Fibroblast of skin of back (primary cell): ENCODE results near the gene BRWD1. TPM values are rescaled to one million over a fixed set of nuclear protein-coding genes. Genes with fewer than 3 reads are reported as not detected.
A peak's percentile ranks its signal among the peaks of the same experiment; 100 is the strongest.

ENCODE experiments used
- DNase-seq: peaks from one replicate; pipeline ENCODE4 v3.0.0-alpha.2; 2013
- polyA plus RNA-seq, 2 experiments: library from polyadenylated mRNA; unstranded; fragments of 120-200 nt; gene quantifications; one replicate each; pipeline ENCODE4 v1.2.1, GENCODE V29; 2013; ENCODE audit not compliant: insufficient read length in 2 of 2

The BRWD1 gene
- 14.0 TPM for polyA plus RNA-seq (2013, experiment 1 of 2; ENCODE audit: insufficient read length)
- 17.5 TPM for polyA plus RNA-seq (2013, experiment 2 of 2; ENCODE audit: insufficient read length)

GRCh38 chr21:39313571-39314142, at the start of gene BRWD1:
BRWD1 (minus strand) TSS chr21:39313632; CDS start chr21:39313491, 141 bp downstream.
- peak; percentile 88 for DNase-seq

GRCh38 chr21:39362733-39363132, 49.3 kb upstream of the BRWD1 start:
- DNase-seq, result no peak

DNA sequence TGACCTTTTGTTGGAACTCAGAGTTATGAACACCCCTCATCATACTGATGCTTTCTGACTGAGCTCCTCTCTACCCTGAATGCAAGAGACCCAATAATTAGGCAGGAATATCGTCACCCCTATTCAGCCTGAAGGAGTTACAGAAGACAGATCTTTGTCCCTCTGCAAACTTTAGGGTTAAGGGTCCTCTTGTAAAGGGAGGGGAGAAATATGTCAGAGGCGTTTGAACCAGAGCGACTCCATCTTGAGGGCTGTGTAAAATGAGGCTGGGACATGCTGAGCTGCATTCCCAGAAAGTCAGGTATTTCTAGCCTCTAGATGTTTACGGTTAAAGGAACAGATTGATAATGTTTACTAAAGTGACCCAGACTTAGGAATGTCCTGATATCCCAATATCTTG, 46.0 kb upstream of the BRWD1 start:
- DNase-seq, result no peak

- no peak for DNase-seq
Observed at GRCh38 chr21:39353295-39353694, 39.9 kb upstream of the BRWD1 start.

GRCh38 chr21:39350094-39351005, 36.9 kb upstream of the BRWD1 start:
- no peak for DNase-seq

- peak; percentile 94 for DNase-seq
Observed at GRCh38 chr21:39349211-39350093, 36.0 kb upstream of the BRWD1 start.

GRCh38 chr21:39348355-39349210, 35.2 kb upstream of the BRWD1 start, which contains the start of gene HMGN1:
HMGN1 (minus strand) TSS chr21:39349088; CDS start chr21:39348917, 171 bp downstream.
- DNase-seq, result peak; percentile 91

DNA sequence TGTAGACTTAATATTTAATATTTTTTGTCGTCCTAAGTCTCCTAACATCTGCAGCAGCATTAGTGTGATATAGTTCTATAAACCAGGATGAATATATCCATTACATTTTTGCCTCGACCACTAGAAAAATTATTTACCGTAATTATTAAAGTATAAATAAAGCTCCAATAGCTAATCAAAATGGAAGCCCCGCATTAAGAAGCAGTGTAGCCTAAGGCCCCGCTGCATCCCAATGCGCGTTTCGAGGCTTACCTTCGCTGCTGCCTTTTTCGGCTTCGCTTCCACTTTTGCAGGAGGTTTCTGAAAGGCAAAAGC, 34.6 kb upstream of the BRWD1 start:
- DNase-seq, result no peak

GRCh38 chr21:39347537-39347936, 34.1 kb upstream of the BRWD1 start:
- DNase-seq, result no peak

- no peak for DNase-seq
Observed at GRCh38 chr21:39346671-39347331, 33.4 kb upstream of the BRWD1 start.

GRCh38 chr21:39346206-39346605, 32.8 kb upstream of the BRWD1 start:
- no peak for DNase-seq

GRCh38 chr21:39345440-39345839, 32.0 kb upstream of the BRWD1 start:
- DNase-seq, result no peak

DNA sequence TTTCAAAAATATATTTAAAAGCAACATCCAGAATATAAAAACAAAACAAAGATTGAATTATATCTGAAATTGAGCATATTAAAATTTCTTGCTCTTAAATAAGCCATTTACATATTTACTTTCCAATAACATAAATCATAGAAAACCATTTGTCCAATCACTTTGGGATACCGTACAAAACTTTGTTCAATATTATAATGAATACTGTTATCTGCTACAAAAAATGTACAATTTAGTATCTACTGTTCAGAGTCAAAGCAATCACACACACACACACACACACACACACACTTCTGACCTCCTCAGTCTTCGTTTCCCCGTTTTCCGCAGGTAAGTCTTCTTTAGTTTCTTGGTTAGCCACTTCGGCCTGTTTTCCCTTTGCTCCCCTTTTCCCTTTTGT, 31.4 kb upstream of the BRWD1 start:
- DNase-seq, result no peak

- DNase-seq, result no peak
Observed at GRCh38 chr21:39341249-39341923, 28.0 kb upstream of the BRWD1 start.

- no peak for DNase-seq
Observed at GRCh38 chr21:39340687-39341086, 27.3 kb upstream of the BRWD1 start.

DNA sequence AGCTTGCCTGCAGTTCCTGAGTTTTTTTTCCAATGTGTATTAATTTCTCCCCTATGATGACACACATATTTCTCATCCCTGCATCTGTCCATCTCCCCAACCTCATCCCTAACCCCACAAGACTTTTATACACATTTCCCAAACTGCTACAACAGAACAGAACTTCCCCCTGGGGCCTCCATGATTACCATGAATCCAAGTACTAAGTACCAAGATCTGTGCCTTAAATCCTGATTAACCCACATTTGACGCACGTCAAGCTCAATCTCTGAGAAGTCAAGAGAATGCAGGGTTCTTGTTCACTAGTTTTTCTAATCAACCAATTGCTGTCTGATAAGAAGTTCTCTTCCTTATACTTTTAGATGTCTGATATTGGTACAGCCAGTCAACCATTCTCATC, 25.8 kb upstream of the BRWD1 start:
- no peak for DNase-seq

- DNase-seq, result no peak
Observed at GRCh38 chr21:39336457-39337008, 23.1 kb upstream of the BRWD1 start.

- DNase-seq, result no peak
Observed at GRCh38 chr21:39334611-39335010, 21.2 kb upstream of the BRWD1 start.

- no peak for DNase-seq
Observed at GRCh38 chr21:39332175-39332574, 18.7 kb upstream of the BRWD1 start.

GRCh38 chr21:39330001-39330400, 16.6 kb upstream of the BRWD1 start:
- DNase-seq, result no peak
